Measurements from ENCODE around the gene CLRN2.

GRCh38 chr4:17545374-17546140, 30.6 kb downstream of the CLRN2 start:
- TF ChIP-seq CTCF (conservative IDR thresholded peaks at IDR 0.05): no peak
- no peak for TF ChIP-seq ZFX (IDR thresholded peaks at IDR 0.05)

All from C4-2B (cell line).